Right atrium auricular region (tissue), 2 donors: ENCODE measurements around the gene SH3BP4. TPM values are rescaled to one million over a fixed set of nuclear protein-coding genes. Genes with fewer than 3 reads are reported as not detected.

Experiments used
- DNase-seq: peaks from one replicate; pipeline ENCODE4 v3.0.0-alpha.2; 2019; ENCODE audit warnings: low spot score
- H3K27ac ChIP-seq, 2 donors: fragments of 200-600 bp; sonication (generic); 1 replicate in 1 of 2; 2 replicates in 1 of 2; pipeline ENCODE4 v1.5.1; 2016 to 2019
- H3K27me3 ChIP-seq, 2 donors: fragments of 200-600 bp; sonication (generic); one replicate each; pipeline versions ENCODE4 v1.5.1 to v1.6.0; 2017 to 2019
- H3K36me3 ChIP-seq: fragments of 200-600 bp; sonication (generic); one replicate; pipeline ENCODE4 v1.5.1; 2016
- H3K4me1 ChIP-seq, 2 donors: fragments of 200-600 bp; sonication (generic); one replicate each; pipeline versions ENCODE4 v1.5.1 to v1.6.0; 2017 to 2019
- H3K4me3 ChIP-seq, 2 donors: fragments of 200-600 bp; sonication (generic); 1 replicate in 1 of 2; 2 replicates in 1 of 2; pipeline ENCODE4 v1.5.1; 2017 to 2019; ENCODE audit warnings: mild to moderate bottlenecking in 1 of 2, moderate library complexity in 1 of 2
- H3K9me3 ChIP-seq, 2 donors: fragments of 200-600 bp; sonication (generic); one replicate each; pipeline ENCODE4 v1.5.1; 2019
- total RNA-seq, 2 donors: library from RNA; depleted of rRNA; stranded (reverse); fragments of >200 nt; gene quantifications; one replicate each; pipeline ENCODE4 v1.1.0, GENCODE V29; 2016
- TF ChIP-seq, protein P1 (sequence below), 2 donors: fragments of 200-600 bp; sonication (generic); IDR thresholded peaks; one replicate each; pipeline ENCODE4 v1.5.1; 2019; ENCODE audit warnings: antibody characterized with exemption in 2 of 2

The SH3BP4 gene
- total RNA-seq, 2 donors from 2014 or later = 27.2 to 34.5 TPM

DNA sequence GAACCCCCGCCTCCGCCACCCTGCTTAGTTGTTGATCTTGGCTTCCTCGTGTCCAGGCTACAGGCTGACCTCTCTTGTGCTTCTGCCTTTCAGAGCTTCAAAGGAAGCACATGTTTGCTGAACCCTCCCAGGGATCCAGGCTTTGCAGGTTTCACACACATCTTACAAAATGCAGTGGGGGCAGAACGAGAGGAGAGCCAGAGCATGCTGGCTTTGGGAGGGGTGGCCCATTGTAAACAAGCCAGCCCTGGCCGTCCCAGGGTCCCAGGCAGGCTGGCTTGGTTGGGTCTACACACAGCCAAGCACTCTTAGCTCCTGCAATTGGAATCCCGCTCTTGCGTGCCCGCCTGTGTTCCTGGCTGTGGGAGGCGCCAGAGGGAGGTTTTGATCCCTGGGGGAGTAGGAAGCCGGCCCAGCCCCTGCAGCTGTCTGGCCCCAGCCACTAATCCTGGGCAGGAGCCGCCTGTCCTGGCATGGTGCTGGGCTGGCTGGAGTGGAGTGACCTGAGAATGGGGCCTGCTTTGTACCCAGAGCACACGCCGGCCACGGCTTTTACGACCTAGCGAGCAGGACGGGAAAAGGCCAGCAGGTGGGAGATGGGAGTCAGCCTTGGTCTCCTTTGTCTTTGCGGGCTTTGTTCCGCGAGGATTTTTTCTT, 53.9 kb downstream of the SH3BP4 start:
- TF ChIP-seq, protein P1, sequence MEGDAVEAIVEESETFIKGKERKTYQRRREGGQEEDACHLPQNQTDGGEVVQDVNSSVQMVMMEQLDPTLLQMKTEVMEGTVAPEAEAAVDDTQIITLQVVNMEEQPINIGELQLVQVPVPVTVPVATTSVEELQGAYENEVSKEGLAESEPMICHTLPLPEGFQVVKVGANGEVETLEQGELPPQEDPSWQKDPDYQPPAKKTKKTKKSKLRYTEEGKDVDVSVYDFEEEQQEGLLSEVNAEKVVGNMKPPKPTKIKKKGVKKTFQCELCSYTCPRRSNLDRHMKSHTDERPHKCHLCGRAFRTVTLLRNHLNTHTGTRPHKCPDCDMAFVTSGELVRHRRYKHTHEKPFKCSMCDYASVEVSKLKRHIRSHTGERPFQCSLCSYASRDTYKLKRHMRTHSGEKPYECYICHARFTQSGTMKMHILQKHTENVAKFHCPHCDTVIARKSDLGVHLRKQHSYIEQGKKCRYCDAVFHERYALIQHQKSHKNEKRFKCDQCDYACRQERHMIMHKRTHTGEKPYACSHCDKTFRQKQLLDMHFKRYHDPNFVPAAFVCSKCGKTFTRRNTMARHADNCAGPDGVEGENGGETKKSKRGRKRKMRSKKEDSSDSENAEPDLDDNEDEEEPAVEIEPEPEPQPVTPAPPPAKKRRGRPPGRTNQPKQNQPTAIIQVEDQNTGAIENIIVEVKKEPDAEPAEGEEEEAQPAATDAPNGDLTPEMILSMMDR (IDR thresholded peaks at IDR 0.05) = peak in 1 of 2 donors; percentile 60
- DNase-seq = no peak
- Histone ChIP-seq H3K36me3 (no peaks in the 10 kb centered on the region), H3K9me3 (no peaks in the 10 kb centered on the region), H3K27ac (peak overlapping the region; percentile 37), H3K4me3 (no peak overlapping the region), H3K27me3 (no peaks in the 10 kb centered on the region), H3K4me1 (peaks cover 0 to 66% of the 10 kb centered on the region in 2 donors)

DNA sequence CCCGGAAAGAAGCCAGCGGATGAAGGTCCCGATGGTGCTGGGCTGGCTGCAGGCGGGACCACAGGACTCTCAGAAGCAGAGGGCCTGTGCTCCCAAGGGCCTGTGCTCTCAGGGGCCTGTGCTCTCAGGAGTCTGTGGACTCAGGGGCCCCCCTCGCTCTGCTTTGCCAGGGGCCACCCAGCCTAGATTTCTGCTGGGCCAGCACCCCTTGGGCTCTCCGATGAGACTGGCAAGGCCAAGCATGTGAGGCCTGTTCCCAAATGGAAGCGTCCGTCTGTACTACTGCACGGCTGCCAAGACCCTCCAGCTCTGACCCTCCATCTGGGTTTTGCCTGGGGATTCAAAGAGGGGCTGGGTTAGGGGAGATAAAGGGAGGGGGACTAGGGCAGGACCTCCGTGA, 54.6 kb downstream of the SH3BP4 start:
- Histone ChIP-seq H3K4me1 (peaks cover 0 to 63% of the 10 kb centered on the region in 2 donors), H3K36me3 (no peaks in the 10 kb centered on the region), H3K4me3 (no peak overlapping the region), H3K27ac (peak overlapping the region; percentile 37), H3K9me3 (no peaks in the 10 kb centered on the region), H3K27me3 (no peaks in the 10 kb centered on the region)
- DNase-seq = no peak
- TF ChIP-seq, protein P1 (IDR thresholded peaks at IDR 0.05) = no peak

DNA sequence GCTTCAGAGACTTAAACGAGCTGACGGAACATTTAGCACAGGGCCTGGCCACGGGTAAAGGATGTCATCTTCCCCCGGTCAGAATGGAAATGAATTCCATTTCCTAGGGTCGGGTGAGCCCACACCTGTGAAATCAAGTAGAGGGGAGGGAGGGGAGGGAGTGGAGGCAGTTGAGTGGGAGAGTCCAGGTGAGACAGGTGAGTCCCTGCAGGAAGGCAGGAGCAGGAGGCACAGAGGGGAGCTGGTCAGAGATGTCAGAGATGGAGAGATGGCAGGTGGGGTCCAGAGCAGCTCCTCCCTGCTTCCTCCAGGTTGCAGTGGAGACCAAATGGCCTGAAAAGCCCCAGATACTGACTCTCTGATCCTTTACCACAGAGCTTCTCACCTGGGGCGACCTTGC, 55.2 kb downstream of the SH3BP4 start:
- no peaks in the 10 kb centered on the region for H3K36me3 ChIP-seq
- no peaks in the 10 kb centered on the region for H3K9me3 ChIP-seq
- H3K4me1 ChIP-seq = peaks cover 0 to 67% of the 10 kb centered on the region in 2 donors
- DNase-seq = no peak
- TF ChIP-seq, protein P1 (IDR thresholded peaks at IDR 0.05) = no peak
- H3K4me3 ChIP-seq = no peak overlapping the region
- no peak overlapping the region for H3K27ac ChIP-seq
- no peaks in the 10 kb centered on the region for H3K27me3 ChIP-seq

DNA sequence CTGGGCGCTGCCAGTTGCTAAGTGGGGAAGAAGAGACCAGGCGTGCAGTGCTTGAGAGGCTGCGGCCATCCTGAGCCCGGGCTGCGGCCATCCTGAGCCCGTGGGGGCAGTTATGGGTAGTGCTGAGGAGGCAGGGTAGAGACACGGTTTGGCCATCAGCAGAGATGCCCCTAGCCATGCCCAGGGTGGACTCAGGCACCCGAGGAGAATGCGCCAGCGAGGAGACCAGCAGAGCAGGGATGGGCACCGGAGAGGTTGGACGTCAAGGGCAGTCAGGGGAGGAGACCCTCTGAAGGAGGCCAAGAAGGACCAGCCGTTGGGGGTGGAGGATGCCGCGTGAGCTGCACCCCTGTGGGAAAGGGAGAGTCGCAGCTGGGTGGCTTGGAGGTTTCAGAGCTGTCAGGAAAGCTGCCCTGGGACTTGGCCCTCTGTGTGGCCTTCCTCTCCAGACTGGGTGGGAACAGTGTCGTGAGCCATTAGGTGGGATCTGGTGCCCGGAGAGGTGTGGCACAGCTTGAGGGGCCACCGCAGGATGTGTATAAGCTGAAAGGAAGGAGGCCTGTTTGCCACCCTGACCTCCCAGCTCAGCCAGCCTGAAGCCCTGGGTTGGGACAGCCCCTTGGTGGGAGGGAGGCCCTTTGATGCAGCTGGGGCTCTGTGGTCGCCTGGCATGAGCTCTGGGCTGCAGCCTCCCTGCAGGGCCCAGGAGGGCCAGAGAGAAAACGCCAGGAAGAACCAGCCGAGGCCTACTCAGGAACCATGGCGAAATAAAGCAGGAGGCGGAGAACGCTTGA, 56.0 kb downstream of the SH3BP4 start:
- no peaks in the 10 kb centered on the region for H3K27me3 ChIP-seq
- no peak overlapping the region for H3K4me3 ChIP-seq
- peaks cover 0 to 73% of the 10 kb centered on the region in 2 donors for H3K4me1 ChIP-seq
- H3K9me3 ChIP-seq = no peaks in the 10 kb centered on the region
- DNase-seq = no peak
- H3K27ac ChIP-seq = no peak overlapping the region
- no peaks in the 10 kb centered on the region for H3K36me3 ChIP-seq
- TF ChIP-seq, protein P1 (IDR thresholded peaks at IDR 0.05) = no peak

DNA sequence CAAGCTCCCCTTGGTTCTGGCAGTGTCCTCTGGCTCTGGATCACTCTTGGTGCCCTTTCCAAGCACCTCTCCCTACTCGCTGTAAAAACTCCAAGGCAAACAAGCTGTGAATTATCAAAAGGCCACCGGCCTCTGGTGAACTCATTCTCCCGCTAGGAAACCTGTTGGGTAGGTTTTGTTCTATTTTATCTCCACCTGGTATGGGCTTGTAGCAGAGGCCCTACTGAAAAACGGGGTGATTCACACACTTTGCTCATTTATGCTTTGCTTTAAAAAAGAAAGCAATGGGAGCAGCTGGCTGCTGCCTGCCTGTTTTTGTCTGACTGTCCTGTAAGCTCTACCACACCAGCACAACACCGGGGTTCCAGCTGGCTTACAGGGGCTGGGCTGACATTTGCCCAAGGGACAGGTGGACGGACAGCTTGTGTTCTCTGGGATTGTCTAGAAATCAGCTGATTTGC, 56.8 kb downstream of the SH3BP4 start:
- Histone ChIP-seq H3K9me3 (no peaks in the 10 kb centered on the region), H3K27me3 (no peaks in the 10 kb centered on the region), H3K4me3 (no peak overlapping the region), H3K27ac (no peak overlapping the region), H3K4me1 (peaks cover 0 to 73% of the 10 kb centered on the region in 2 donors), H3K36me3 (no peaks in the 10 kb centered on the region)
- TF ChIP-seq, protein P1 (IDR thresholded peaks at IDR 0.05) = no peak
- DNase-seq = no peak
